Prostate gland (tissue), 2 donors: Measurements from ENCODE around the gene SLAIN2. TPM values are rescaled to one million over a fixed set of nuclear protein-coding genes. Genes with fewer than 3 reads are reported as not detected.
A peak's percentile ranks its signal among the peaks of the same experiment; 100 is the strongest.

Experiments used
- DNase-seq: peaks from one replicate; pipeline ENCODE4 v3.0.0-alpha.2; 2019; ENCODE audit warnings: low spot score
- H3K27ac ChIP-seq, 2 donors: fragments of 200-600 bp; sonication (generic); 2 replicates each; pipeline ENCODE4 v1.5.1; 2017 to 2019
- H3K27me3 ChIP-seq: fragments of 200-600 bp; sonication (generic); replicated peaks from 2 replicates; pipeline ENCODE4 v1.5.1; 2019; ENCODE audit not compliant: insufficient read depth
- H3K36me3 ChIP-seq, 2 donors: fragments of 200-600 bp; sonication (generic); 1 replicate in 1 of 2; 2 replicates in 1 of 2; pipeline versions ENCODE4 v1.5.1 to v1.8.1; 2017 to 2019
- H3K4me1 ChIP-seq: fragments of 200-600 bp; sonication (generic); replicated peaks from 2 replicates; pipeline ENCODE4 v1.5.1; 2019
- H3K4me3 ChIP-seq, 2 donors: fragments of 200-600 bp; sonication (generic); 2 replicates each; pipeline ENCODE4 v1.5.1; 2017 to 2019
- H3K9me3 ChIP-seq: fragments of 200-600 bp; sonication (generic); 2 replicates; pipeline ENCODE4 v1.5.1; 2017
- CTCF ChIP-seq, 4 experiments: fragments of 200-600 bp in 2 of 4; fragments of 450-650 bp in 2 of 4; sonication (generic) in 2 of 4; IDR thresholded peaks; 1 replicate in 3 of 4; 2 replicates in 1 of 4; pipeline ENCODE4 v1.5.1; 2016 to 2019; ENCODE audit warnings: antibody characterized with exemption in 4 of 4, mild to moderate bottlenecking in 2 of 4, moderate library complexity in 2 of 4
- POLR2A ChIP-seq: fragments of 450-650 bp; IDR thresholded peaks from one replicate; pipeline ENCODE4 v1.6.1; 2016; ENCODE audit warnings: antibody characterized with exemption, mild to moderate bottlenecking
- POLR2AphosphoS5 ChIP-seq: sonication (generic); formaldehyde crosslinking; IDR thresholded peaks from one replicate; pipeline ENCODE4 v1.6.1; 2017; ENCODE audit warnings: antibody characterized with exemption
- WGBS: methylation state at CpG from one replicate; pipeline ENCODE4 v1.1.5; 2018; 5-methylcytosine and 5-hydroxymethylcytosine counted together
- intact Hi-C: fragments of 100-400 bp; cut with DNase I; formaldehyde crosslinking; loops from one replicate; pipeline ENCODE4 v1.14.2; 2022
- total RNA-seq, 2 donors: library from RNA; depleted of rRNA; stranded (reverse); fragments of >200 nt; gene quantifications; one replicate each; pipeline ENCODE4 v1.1.0, GENCODE V29; 2016

The SLAIN2 gene
- total RNA-seq, 2 donors from 2014 or later = 95.1 to 119 TPM

- H3K9me3 ChIP-seq = no peaks in the 10 kb centered on the region
- WGBS = 26% methylated on average over 1 of the region's 1 CpG
- H3K27ac ChIP-seq = no peak overlapping the region
- intact Hi-C loops = no loop called here
- H3K36me3 ChIP-seq = no peaks in the 10 kb centered on the region
- H3K27me3 ChIP-seq = no peaks in the 10 kb centered on the region
- DNase-seq = no peak
- no peak for TF ChIP-seq CTCF (IDR thresholded peaks at IDR 0.05)
- no peak for TF ChIP-seq POLR2AphosphoS5
- TF ChIP-seq POLR2A = no peak
- H3K4me1 ChIP-seq = peaks cover 3% of the 10 kb centered on the region
- H3K4me3 ChIP-seq = no peak overlapping the region
These were observed 30.9 kb downstream of the SLAIN2 start for GRCh38 chr4:48372272-48372671.

- Histone ChIP-seq H3K9me3 (no peaks in the 10 kb centered on the region), H3K36me3 (no peaks in the 10 kb centered on the region), H3K4me3 (no peak overlapping the region), H3K27ac (peak overlapping the region; percentile 27 to 37), H3K4me1 (no peaks in the 10 kb centered on the region), H3K27me3 (no peaks in the 10 kb centered on the region)
- intact Hi-C loops = no loop called here
- peak; percentile 49 for DNase-seq
- 52% methylated on average over 6 of the region's 6 CpGs for WGBS
- TF ChIP-seq POLR2A = no peak
- TF ChIP-seq CTCF (IDR thresholded peaks at IDR 0.05) = no peak
- peak; percentile 74 for TF ChIP-seq POLR2AphosphoS5
These were observed 34.4 kb downstream of the SLAIN2 start for GRCh38 chr4:48375651-48376304.

- 85% methylated on average over 1 of the region's 1 CpG for WGBS
- H3K27ac ChIP-seq = no peak overlapping the region
- H3K27me3 ChIP-seq = no peaks in the 10 kb centered on the region
- no peaks in the 10 kb centered on the region for H3K36me3 ChIP-seq
- TF ChIP-seq POLR2A = no peak
- TF ChIP-seq POLR2AphosphoS5 = no peak
- TF ChIP-seq CTCF (IDR thresholded peaks at IDR 0.05) = no peak
- no peaks in the 10 kb centered on the region for H3K4me1 ChIP-seq
- no peak for DNase-seq
- intact Hi-C loops = no loop called here
- no peak overlapping the region for H3K4me3 ChIP-seq
- no peaks in the 10 kb centered on the region for H3K9me3 ChIP-seq
These were observed 38.4 kb downstream of the SLAIN2 start for GRCh38 chr4:48379587-48380180.

- no peak overlapping the region for H3K27ac ChIP-seq
- 38% methylated on average over 1 of the region's 1 CpG for WGBS
- no peaks in the 10 kb centered on the region for H3K9me3 ChIP-seq
- H3K36me3 ChIP-seq = no peaks in the 10 kb centered on the region
- no peak for DNase-seq
- no peaks in the 10 kb centered on the region for H3K4me1 ChIP-seq
- TF ChIP-seq POLR2AphosphoS5 (no peak), POLR2A (no peak), CTCF (IDR thresholded peaks at IDR 0.05) (no peak)
- intact Hi-C loops = no loop called here
- no peaks in the 10 kb centered on the region for H3K27me3 ChIP-seq
- H3K4me3 ChIP-seq = no peak overlapping the region
These were observed 39.3 kb downstream of the SLAIN2 start for GRCh38 chr4:48380583-48381167.
